ENCODE results near the gene NDUFS7. TPM values are rescaled to one million over a fixed set of nuclear protein-coding genes. Genes with fewer than 3 reads are reported as not detected.

The NDUFS7 gene
- total and polyA plus RNA-seq, 9 of the 15 experiments (the other 6 are each of a cell fraction or from before 2014, with no cell fraction given): 6.0 to 271 (median 60.6) TPM

DNA sequence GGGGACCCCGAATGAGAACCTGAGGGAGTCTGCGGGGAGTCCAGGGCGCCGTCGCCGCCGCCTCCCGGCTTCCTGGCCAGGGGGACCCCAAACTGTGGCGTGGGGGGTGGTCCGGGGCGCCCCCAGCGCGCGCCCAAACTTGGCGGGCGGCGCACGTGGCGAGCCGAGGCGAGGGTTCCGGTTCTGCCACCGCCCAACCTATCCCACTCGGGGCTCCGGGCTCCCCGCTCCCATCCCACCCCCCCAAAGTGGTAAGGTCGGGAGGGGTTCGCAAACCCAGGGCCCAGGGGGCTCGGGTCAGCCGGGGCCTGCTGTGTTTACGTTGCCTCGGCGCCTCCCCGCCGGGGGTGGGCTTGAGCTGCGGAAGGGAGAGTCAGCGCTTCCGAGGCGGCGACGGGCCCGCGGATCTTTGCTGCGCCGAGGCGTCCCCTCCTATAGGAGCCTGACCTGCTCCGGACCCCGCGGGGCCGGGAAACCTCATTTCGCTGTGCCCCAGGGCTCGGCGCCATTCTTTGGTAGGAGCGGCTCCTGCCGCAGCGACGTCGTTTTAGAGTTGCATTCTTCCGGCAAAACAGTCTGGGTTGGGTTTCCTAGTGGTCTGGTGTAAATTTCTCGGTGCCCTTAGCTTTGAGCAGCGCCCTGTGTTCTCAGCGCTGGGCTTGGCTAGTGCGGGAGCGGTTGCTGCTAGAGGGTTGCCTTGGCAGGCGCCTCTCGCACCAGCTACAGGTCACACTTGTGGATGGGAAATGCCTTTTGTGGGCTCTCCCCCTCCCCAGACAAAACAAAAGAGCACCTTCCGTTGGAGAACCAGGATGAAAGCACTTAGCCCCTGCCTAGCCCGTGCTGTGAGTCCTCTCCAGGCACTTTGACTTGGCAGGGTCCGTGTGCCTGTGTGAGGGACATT, 24.8 kb downstream of the NDUFS7 start (continued):
- TF ChIP-seq ZC3H4 (CRISPR knock-in tag; IDR thresholded peaks at IDR 0.05; ENCODE audit: borderline replicate concordance) (no peak), RBM22 (IDR thresholded peaks at IDR 0.05; ENCODE audit: low read depth, low read length, poor library complexity, severe bottlenecking) (peak; percentile 64), SAP30 (IDR thresholded peaks at IDR 0.05; ENCODE audit: borderline replicate concordance, insufficient read depth, low read depth, low read length, poor library complexity, severe bottlenecking) (peak; percentile 58), ZNF766 (CRISPR knock-in tag; conservative IDR thresholded peaks at IDR 0.05) (0 out of 2 replicates have a peak, but pooled peaks have one; percentile 25), ZNF830 (CRISPR knock-in tag; IDR thresholded peaks at IDR 0.05) (0 out of 2 replicates have a peak, but pooled peaks have one; percentile 37), CREB1 (IDR thresholded peaks at IDR 0.05) (no peak), CREB1 (CRISPR knock-in tag; IDR thresholded peaks at IDR 0.05) (no peak), CBX3 (IDR thresholded peaks at IDR 0.05; ENCODE audit: borderline replicate concordance in 1 of 2, low read length in 2 of 2) (no peak)
- TF ChIP-seq, protein P1, sequence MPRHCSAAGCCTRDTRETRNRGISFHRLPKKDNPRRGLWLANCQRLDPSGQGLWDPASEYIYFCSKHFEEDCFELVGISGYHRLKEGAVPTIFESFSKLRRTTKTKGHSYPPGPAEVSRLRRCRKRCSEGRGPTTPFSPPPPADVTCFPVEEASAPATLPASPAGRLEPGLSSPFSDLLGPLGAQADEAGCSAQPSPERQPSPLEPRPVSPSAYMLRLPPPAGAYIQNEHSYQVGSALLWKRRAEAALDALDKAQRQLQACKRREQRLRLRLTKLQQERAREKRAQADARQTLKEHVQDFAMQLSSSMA (CRISPR knock-in tag; IDR thresholded peaks at IDR 0.05): no peak
- TF ChIP-seq, protein P2, sequence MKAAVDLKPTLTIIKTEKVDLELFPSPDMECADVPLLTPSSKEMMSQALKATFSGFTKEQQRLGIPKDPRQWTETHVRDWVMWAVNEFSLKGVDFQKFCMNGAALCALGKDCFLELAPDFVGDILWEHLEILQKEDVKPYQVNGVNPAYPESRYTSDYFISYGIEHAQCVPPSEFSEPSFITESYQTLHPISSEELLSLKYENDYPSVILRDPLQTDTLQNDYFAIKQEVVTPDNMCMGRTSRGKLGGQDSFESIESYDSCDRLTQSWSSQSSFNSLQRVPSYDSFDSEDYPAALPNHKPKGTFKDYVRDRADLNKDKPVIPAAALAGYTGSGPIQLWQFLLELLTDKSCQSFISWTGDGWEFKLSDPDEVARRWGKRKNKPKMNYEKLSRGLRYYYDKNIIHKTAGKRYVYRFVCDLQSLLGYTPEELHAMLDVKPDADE (conservative IDR thresholded peaks at IDR 0.05; ENCODE audit: control insufficient read depth, low read depth, low read length): 0 out of 2 replicates have a peak, but pooled peaks have one; percentile 34
